Measurements from ENCODE around the gene ZNF782. TPM values are rescaled to one million over a fixed set of nuclear protein-coding genes. Genes with fewer than 3 reads are reported as not detected.

The ZNF782 gene
- total RNA-seq, 5 donors from 2014 or later (not counting 1 experiment from before 2014, with no cell fraction given): 8.8 to 16.2 (median 9.5) TPM

DNA sequence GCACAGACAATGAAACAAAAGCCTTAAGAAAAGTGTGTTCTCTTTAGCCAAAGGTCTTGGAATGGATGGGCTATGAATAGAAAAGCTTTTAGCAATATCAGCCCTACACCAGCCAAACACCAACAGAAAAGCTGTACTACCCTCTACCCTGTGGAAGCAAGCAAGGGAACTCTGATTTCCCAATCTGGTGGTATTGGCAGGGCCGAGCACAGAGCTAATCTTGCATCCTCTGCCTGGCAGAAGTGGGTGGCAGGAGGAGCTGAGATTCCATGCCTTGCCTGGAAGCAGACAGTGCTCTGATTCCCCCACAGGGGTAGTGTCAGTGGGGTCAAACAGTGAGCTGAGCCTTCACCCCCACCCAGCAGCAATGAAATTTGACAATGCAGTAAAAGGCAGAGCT, 29.6 kb upstream of the ZNF782 start:
- H3K36me3 ChIP-seq (ENCODE audit: control insufficient read depth in 2 of 2, extremely low read depth in 1 of 2, insufficient read depth in 1 of 2, low read length in 1 of 2): no peaks in the 10 kb centered on the region
- no peak overlapping the region for H3K4me3 Mint-ChIP-seq
- H3K4me1 ChIP-seq (ENCODE audit: control insufficient read depth in 1 of 2, extremely low read depth in 1 of 2, insufficient read depth in 2 of 2, low read length in 2 of 2): no peaks in the 10 kb centered on the region
- H3K4me3 ChIP-seq (ENCODE audit: control insufficient read depth in 1 of 2, extremely low read depth in 1 of 2, low read length in 1 of 2): no peak overlapping the region
- no peak for DNase-seq
- CTCF ChIA-PET: no interaction called here
- no peak overlapping the region for H3K27ac Mint-ChIP-seq
- POLR2A ChIA-PET: no interaction called here
- H3K9me3 ChIP-seq: no peaks in the 10 kb centered on the region
- H3K27me3 ChIP-seq (replicated peaks in 1 of 2; ENCODE audit: control insufficient read depth in 2 of 2, extremely low read depth in 1 of 2, insufficient read depth in 2 of 2, low read length in 1 of 2): peaks cover 0 to 3% of the 10 kb centered on the region in 2 experiments
- H3K36me3 Mint-ChIP-seq: peaks cover 30% of the 10 kb centered on the region
- ATAC-seq (replicated peaks in 1 of 4): no peak
- peaks cover 0 to 8% (median 4%) of the 10 kb centered on the region in 3 donors for H3K9me3 Mint-ChIP-seq
- WGBS (ENCODE audit: insufficient coverage): no CpG with 5 or more reads among the region's 1 CpG
- peaks cover 7 to 9% of the 10 kb centered on the region in 2 donors for H3K27me3 Mint-ChIP-seq
- H3K27ac ChIP-seq (ENCODE audit: low read length): no peak overlapping the region
- H3K4me1 Mint-ChIP-seq: no peaks in the 10 kb centered on the region

DNA sequence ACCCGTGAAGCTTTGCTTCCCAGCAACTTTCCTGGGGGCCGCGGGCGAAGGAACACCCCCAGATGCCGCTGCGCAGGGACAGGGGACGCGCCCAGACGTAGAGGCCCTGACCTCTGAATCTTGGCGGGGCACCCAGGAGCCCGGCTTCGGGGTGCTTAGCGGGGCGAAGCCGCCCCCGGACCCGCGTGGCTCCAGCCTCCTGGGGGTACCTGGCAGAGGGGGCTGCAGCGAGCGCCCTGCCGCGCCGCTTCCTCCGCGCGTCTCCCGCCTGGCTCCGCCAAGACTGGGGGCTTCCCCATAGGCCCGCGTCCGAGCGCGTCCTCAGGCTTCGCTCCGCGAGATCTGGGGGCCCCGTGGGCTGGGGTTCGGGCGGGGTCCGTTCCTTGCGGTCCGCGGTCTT, 23.0 kb upstream of the ZNF782 start:
- ChIA-PET CTCF (no interaction called here), POLR2A (no interaction called here)
- Mint-ChIP-seq H3K27me3 (peaks cover 38 to 55% of the 10 kb centered on the region in 2 donors), H3K36me3 (peaks cover 3% of the 10 kb centered on the region), H3K4me1 (peaks cover 17 to 22% (median 21%) of the 10 kb centered on the region in 3 donors), H3K4me3 (peak overlapping the region in 1 of 3 donors; percentile 21), H3K9me3 (peaks cover 0 to 4% (median 0%) of the 10 kb centered on the region in 3 donors), H3K27ac (no peak overlapping the region)
- Histone ChIP-seq H3K4me1 (ENCODE audit: control insufficient read depth in 1 of 2, extremely low read depth in 1 of 2, insufficient read depth in 2 of 2, low read length in 2 of 2) (peaks cover 10 to 23% of the 10 kb centered on the region in 2 experiments), H3K36me3 (ENCODE audit: control insufficient read depth in 2 of 2, extremely low read depth in 1 of 2, insufficient read depth in 1 of 2, low read length in 1 of 2) (no peaks in the 10 kb centered on the region), H3K4me3 (ENCODE audit: control insufficient read depth in 1 of 2, extremely low read depth in 1 of 2, low read length in 1 of 2) (peak overlapping the region in 1 of 2 donors; percentile 44), H3K27ac (ENCODE audit: low read length) (no peak overlapping the region), H3K9me3 (no peaks in the 10 kb centered on the region), H3K27me3 (replicated peaks in 1 of 2; ENCODE audit: control insufficient read depth in 2 of 2, extremely low read depth in 1 of 2, insufficient read depth in 2 of 2, low read length in 1 of 2) (peaks cover 5 to 41% of the 10 kb centered on the region in 2 experiments)
- WGBS (ENCODE audit: insufficient coverage): 17% methylated on average over 42 of the region's 43 CpGs
- DNase-seq: no peak
- ATAC-seq (replicated peaks in 1 of 4): no peak

DNA sequence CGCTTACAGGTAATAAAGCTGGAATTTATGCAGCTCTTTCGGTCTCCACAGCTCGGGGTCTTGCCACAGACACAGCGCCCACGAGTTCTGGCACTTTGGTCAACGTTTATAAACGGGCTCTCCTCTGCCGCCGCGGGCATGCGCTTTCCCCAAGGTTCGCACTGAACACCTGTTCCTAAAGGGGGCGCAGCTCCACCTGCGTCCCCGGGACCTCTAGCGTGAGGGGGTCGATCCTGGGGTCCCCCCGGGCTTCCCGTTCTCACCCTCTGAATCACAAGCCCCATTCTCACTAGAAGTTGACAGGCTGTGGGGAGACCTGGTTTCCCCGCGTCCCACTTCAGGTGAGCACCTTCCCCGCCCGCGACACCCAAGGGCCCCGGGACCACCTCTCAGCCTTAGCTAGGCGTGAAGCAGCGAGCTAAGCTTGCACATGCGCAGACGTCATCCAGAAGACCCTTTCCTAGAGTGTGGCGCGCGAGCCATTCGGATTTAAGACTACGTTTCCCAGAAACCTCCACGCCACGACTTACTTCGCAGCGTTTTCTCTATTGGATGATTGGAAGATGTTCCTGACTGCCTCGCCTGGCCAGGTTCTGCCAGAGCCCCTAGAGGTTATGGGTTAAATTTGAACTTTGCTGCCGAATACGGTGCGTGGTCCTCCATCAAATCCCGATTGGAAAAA, 21.3 kb upstream of the ZNF782 start:
- peak; percentile 22 to 47 (median 42) for ATAC-seq (replicated peaks in 1 of 4)
- H3K4me1 Mint-ChIP-seq: peaks cover 17 to 22% (median 21%) of the 10 kb centered on the region in 3 donors

DNA sequence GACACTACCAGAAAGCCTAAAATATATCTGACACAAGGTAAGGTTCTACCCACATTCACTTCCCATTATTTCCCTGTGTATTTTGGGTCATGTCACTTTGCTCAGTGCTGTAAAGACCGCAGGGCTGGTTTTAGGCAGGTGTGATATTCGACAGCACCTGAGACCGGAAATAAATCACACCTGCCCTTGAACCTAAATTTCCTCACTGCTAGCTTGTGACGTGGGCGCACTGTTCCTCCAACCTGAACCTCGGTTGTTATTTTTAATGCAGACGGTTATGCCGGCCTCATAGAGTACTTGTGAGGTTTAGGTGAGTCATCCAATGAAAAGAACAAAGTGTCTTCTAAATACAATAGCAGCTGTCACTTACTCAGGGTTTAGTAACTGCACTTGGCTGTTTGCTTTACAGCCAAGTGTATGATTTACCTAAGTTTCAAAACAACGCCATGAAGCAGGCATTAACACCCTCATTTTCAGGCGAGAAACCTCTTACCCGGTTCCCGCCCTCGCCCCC, 20.7 kb upstream of the ZNF782 start:
- CTCF ChIA-PET: interaction anchor here (0.6 to 4.7 kb wide), 5 partner anchors 18 to 759 kb away, joined by 3 to 22 read pairs (median 4); partner anchors contain the start of genes NCBP1 (in 1 of the 2), TDRD7 (in 1 of the 2) and ZNF782 (in 1 of the 2)
- H3K4me3 Mint-ChIP-seq: peak overlapping the region; percentile 76 to 87 (median 81)
- POLR2A ChIA-PET: no interaction called here
- H3K27ac Mint-ChIP-seq: peak overlapping the region; percentile 58 to 68
- ATAC-seq (replicated peaks in 1 of 4): peak; percentile 75 to 89 (median 86)
- H3K9me3 Mint-ChIP-seq: no peaks in the 10 kb centered on the region
- peaks cover 35 to 53% of the 10 kb centered on the region in 2 donors for H3K27me3 Mint-ChIP-seq
- no peaks in the 10 kb centered on the region for H3K9me3 ChIP-seq
- H3K27ac ChIP-seq (ENCODE audit: low read length): peak overlapping the region; percentile 71
- H3K4me1 Mint-ChIP-seq: peaks cover 17 to 22% (median 21%) of the 10 kb centered on the region in 3 donors
- DNase-seq: peak in 34 of 35 experiments; percentile 19 to 79 (median 40)
- H3K27me3 ChIP-seq (replicated peaks in 1 of 2; ENCODE audit: control insufficient read depth in 2 of 2, extremely low read depth in 1 of 2, insufficient read depth in 2 of 2, low read length in 1 of 2): peaks cover 5 to 41% of the 10 kb centered on the region in 2 experiments
- H3K4me1 ChIP-seq (ENCODE audit: control insufficient read depth in 1 of 2, extremely low read depth in 1 of 2, insufficient read depth in 2 of 2, low read length in 2 of 2): peaks cover 10 to 23% of the 10 kb centered on the region in 2 experiments
- H3K36me3 ChIP-seq (ENCODE audit: control insufficient read depth in 2 of 2, extremely low read depth in 1 of 2, insufficient read depth in 1 of 2, low read length in 1 of 2): no peaks in the 10 kb centered on the region
- 0% methylated on average over 5 of the region's 13 CpGs for WGBS (ENCODE audit: insufficient coverage)
- H3K4me3 ChIP-seq (ENCODE audit: control insufficient read depth in 1 of 2, extremely low read depth in 1 of 2, low read length in 1 of 2): peak overlapping the region; percentile 52 to 82
- H3K36me3 Mint-ChIP-seq: peaks cover 3% of the 10 kb centered on the region

More for the DNA sequence above, 21.3 kb upstream of the ZNF782 start:
- DNase-seq: peak in 16 of 35 experiments; percentile 4 to 42 (median 14)
- Histone ChIP-seq H3K4me3 (ENCODE audit: control insufficient read depth in 1 of 2, extremely low read depth in 1 of 2, low read length in 1 of 2) (peak overlapping the region; percentile 52 to 82), H3K4me1 (ENCODE audit: control insufficient read depth in 1 of 2, extremely low read depth in 1 of 2, insufficient read depth in 2 of 2, low read length in 2 of 2) (peaks cover 10 to 23% of the 10 kb centered on the region in 2 experiments), H3K36me3 (ENCODE audit: control insufficient read depth in 2 of 2, extremely low read depth in 1 of 2, insufficient read depth in 1 of 2, low read length in 1 of 2) (no peaks in the 10 kb centered on the region), H3K27me3 (replicated peaks in 1 of 2; ENCODE audit: control insufficient read depth in 2 of 2, extremely low read depth in 1 of 2, insufficient read depth in 2 of 2, low read length in 1 of 2) (peaks cover 5 to 41% of the 10 kb centered on the region in 2 experiments), H3K27ac (ENCODE audit: low read length) (peak overlapping the region; percentile 71), H3K9me3 (no peaks in the 10 kb centered on the region)
- peaks cover 35 to 53% of the 10 kb centered on the region in 2 donors for H3K27me3 Mint-ChIP-seq
- peak overlapping the region; percentile 76 to 87 (median 81) for H3K4me3 Mint-ChIP-seq
- H3K27ac Mint-ChIP-seq: peak overlapping the region; percentile 58 to 68
- WGBS (ENCODE audit: insufficient coverage): under 1% methylated on average over 34 of the region's 43 CpGs
- H3K36me3 Mint-ChIP-seq: peaks cover 3% of the 10 kb centered on the region
- POLR2A ChIA-PET: no interaction called here
- no peaks in the 10 kb centered on the region for H3K9me3 Mint-ChIP-seq
- CTCF ChIA-PET: interaction anchor here in 1 of 2 donors (0.6 to 4.7 kb wide), 4 partner anchors 18 to 758 kb away, joined by 3 to 22 read pairs (median 4); partner anchors contain the start of genes NCBP1, TDRD7 and ZNF782

DNA sequence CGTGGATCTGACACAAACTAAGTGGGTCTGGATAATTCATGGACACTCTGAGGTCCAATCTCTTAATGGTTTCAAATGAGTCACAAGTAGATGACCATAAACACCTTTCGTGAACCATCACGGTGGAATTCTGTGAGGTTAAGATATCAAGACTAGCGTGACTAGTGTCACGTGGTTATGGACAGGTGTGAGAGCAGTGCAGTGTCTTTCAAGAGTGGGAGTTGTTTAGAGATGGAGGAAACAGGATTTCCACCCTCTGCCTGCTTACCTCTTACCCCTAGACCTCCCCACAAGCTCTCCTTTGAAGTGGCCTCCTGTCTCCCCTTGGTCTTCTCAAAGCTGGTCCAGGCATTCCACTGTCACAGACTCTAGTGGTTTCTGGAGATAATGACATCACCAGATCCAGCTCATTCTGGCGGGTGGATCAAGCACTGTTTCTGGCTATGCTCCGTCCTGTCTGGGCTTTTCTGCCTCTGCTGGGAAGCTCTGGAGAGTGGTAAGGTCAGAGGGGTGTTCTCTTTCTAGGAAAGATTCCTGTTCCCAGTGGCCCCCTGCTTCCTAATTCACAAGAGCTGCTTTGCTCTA, 20.0 kb upstream of the ZNF782 start:
- CTCF ChIA-PET: interaction anchor here (0.5 to 4.7 kb wide), 6 partner anchors 15 to 759 kb away, joined by 3 to 22 read pairs (median 5); partner anchors contain the start of genes NCBP1 (in 1 of the 2), TMOD1 (in 1 of the 2) and ZNF782 (in 1 of the 2)
- Histone ChIP-seq H3K9me3 (no peaks in the 10 kb centered on the region), H3K27ac (ENCODE audit: low read length) (no peak overlapping the region), H3K27me3 (replicated peaks in 1 of 2; ENCODE audit: control insufficient read depth in 2 of 2, extremely low read depth in 1 of 2, insufficient read depth in 2 of 2, low read length in 1 of 2) (peaks cover 5 to 40% of the 10 kb centered on the region in 2 experiments), H3K4me1 (ENCODE audit: control insufficient read depth in 1 of 2, extremely low read depth in 1 of 2, insufficient read depth in 2 of 2, low read length in 2 of 2) (peaks cover 10 to 23% of the 10 kb centered on the region in 2 experiments), H3K4me3 (ENCODE audit: control insufficient read depth in 1 of 2, extremely low read depth in 1 of 2, low read length in 1 of 2) (no peak overlapping the region), H3K36me3 (ENCODE audit: control insufficient read depth in 2 of 2, extremely low read depth in 1 of 2, insufficient read depth in 1 of 2, low read length in 1 of 2) (no peaks in the 10 kb centered on the region)
- Mint-ChIP-seq H3K36me3 (peaks cover 3% of the 10 kb centered on the region), H3K9me3 (no peaks in the 10 kb centered on the region), H3K4me1 (peaks cover 17 to 22% (median 21%) of the 10 kb centered on the region in 3 donors), H3K27ac (no peak overlapping the region), H3K27me3 (peaks cover 30 to 52% of the 10 kb centered on the region in 2 donors), H3K4me3 (no peak overlapping the region)
- WGBS (ENCODE audit: insufficient coverage): 78% methylated on average over 2 of the region's 7 CpGs
- ATAC-seq (replicated peaks in 1 of 4) (no peak), DNase-seq (no peak)
- POLR2A ChIA-PET: no interaction called here

DNA sequence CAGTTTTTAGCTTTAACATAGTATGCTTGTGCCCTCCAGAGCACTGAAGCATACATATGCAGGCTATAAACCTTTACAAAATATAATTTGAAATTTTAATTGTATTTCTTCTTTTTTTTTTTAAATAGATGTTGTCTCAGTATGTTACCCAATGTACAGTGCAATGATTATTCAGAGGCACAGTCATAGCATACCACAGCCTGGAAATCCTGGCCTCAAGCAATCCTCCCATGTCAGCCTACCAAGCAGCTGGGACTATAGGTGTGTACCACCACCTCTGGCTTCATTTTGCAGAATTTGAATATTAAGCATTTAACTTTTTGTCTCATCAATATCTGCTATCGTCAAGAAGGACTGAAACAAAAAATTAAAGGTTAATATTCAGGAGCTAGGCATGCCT, 16.9 kb upstream of the ZNF782 start:
- ChIA-PET POLR2A (no interaction called here), CTCF (no interaction called here)
- H3K36me3 Mint-ChIP-seq: peaks cover 3% of the 10 kb centered on the region
- ATAC-seq (replicated peaks in 1 of 4) (no peak), DNase-seq (no peak)
- H3K9me3 Mint-ChIP-seq: no peaks in the 10 kb centered on the region
- peaks cover 0 to 22% of the 10 kb centered on the region in 2 experiments for H3K27me3 ChIP-seq (replicated peaks in 1 of 2; ENCODE audit: control insufficient read depth in 2 of 2, extremely low read depth in 1 of 2, insufficient read depth in 2 of 2, low read length in 1 of 2)
- H3K27me3 Mint-ChIP-seq: peaks cover 21 to 27% of the 10 kb centered on the region in 2 donors
- H3K36me3 ChIP-seq (ENCODE audit: control insufficient read depth in 2 of 2, extremely low read depth in 1 of 2, insufficient read depth in 1 of 2, low read length in 1 of 2): no peaks in the 10 kb centered on the region
- peaks cover 12 to 19% (median 18%) of the 10 kb centered on the region in 3 donors for H3K4me1 Mint-ChIP-seq
- H3K27ac Mint-ChIP-seq: no peak overlapping the region
- WGBS (ENCODE audit: insufficient coverage): no CpG with 5 or more reads among the region's 1 CpG
- H3K27ac ChIP-seq (ENCODE audit: low read length): no peak overlapping the region
- H3K9me3 ChIP-seq: no peaks in the 10 kb centered on the region
- no peak overlapping the region for H3K4me3 Mint-ChIP-seq
- peaks cover 8 to 18% of the 10 kb centered on the region in 2 experiments for H3K4me1 ChIP-seq (ENCODE audit: control insufficient read depth in 1 of 2, extremely low read depth in 1 of 2, insufficient read depth in 2 of 2, low read length in 2 of 2)
- no peak overlapping the region for H3K4me3 ChIP-seq (ENCODE audit: control insufficient read depth in 1 of 2, extremely low read depth in 1 of 2, low read length in 1 of 2)

All from T-cell (primary cell).